ENCODE results near the gene SRA1.

SRA1 gene

GRCh38 chr5:140598836-140599235 is 41.6 kb upstream of the SRA1 start:
- H3K79me2 ChIP-seq (ENCODE audit: insufficient read depth, low read length): no peaks in the 10 kb centered on the region
- no peak overlapping the region for H3K4me2 ChIP-seq (ENCODE audit: low read length)
- no peak overlapping the region for H3K9ac ChIP-seq (ENCODE audit: low read length)
- no peak overlapping the region for H2AFZ ChIP-seq (ENCODE audit: low read length)
- H3F3A ChIP-seq (ENCODE audit: insufficient read depth, low read length): no peaks in the 10 kb centered on the region
- H3K27ac ChIP-seq (ENCODE audit: low read depth, low read length, poor library complexity, severe bottlenecking): no peak overlapping the region
- no peaks in the 10 kb centered on the region for H3K27me3 ChIP-seq (ENCODE audit: insufficient read depth, low read length)
- no peaks in the 10 kb centered on the region for H3K36me3 ChIP-seq (ENCODE audit: insufficient read depth, low read length)
- no peaks in the 10 kb centered on the region for H3K9me3 ChIP-seq (ENCODE audit: low read length)
- no peaks in the 10 kb centered on the region for H3K9me2 ChIP-seq (ENCODE audit: low read depth, low read length)
- H3K4me1 ChIP-seq (ENCODE audit: insufficient read depth, low read length, severe bottlenecking): no peaks in the 10 kb centered on the region
- TF ChIP-seq EZH2 (IDR thresholded peaks at IDR 0.05; ENCODE audit: borderline replicate concordance, low read length): no peak
- TF ChIP-seq, protein P1, sequence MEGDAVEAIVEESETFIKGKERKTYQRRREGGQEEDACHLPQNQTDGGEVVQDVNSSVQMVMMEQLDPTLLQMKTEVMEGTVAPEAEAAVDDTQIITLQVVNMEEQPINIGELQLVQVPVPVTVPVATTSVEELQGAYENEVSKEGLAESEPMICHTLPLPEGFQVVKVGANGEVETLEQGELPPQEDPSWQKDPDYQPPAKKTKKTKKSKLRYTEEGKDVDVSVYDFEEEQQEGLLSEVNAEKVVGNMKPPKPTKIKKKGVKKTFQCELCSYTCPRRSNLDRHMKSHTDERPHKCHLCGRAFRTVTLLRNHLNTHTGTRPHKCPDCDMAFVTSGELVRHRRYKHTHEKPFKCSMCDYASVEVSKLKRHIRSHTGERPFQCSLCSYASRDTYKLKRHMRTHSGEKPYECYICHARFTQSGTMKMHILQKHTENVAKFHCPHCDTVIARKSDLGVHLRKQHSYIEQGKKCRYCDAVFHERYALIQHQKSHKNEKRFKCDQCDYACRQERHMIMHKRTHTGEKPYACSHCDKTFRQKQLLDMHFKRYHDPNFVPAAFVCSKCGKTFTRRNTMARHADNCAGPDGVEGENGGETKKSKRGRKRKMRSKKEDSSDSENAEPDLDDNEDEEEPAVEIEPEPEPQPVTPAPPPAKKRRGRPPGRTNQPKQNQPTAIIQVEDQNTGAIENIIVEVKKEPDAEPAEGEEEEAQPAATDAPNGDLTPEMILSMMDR (IDR thresholded peaks at IDR 0.05; ENCODE audit: low read length): no peak
- H3K4me3 ChIP-seq (ENCODE audit: low read depth, low read length, poor library complexity, severe bottlenecking): no peak overlapping the region
- H4K20me1 ChIP-seq (ENCODE audit: insufficient read depth, low read length): no peaks in the 10 kb centered on the region

- H3K27ac ChIP-seq (ENCODE audit: low read depth, low read length, poor library complexity, severe bottlenecking): no peak overlapping the region
- no peaks in the 10 kb centered on the region for H3F3A ChIP-seq (ENCODE audit: insufficient read depth, low read length)
- H3K9me2 ChIP-seq (ENCODE audit: low read depth, low read length): no peaks in the 10 kb centered on the region
- H3K9ac ChIP-seq (ENCODE audit: low read length): no peak overlapping the region
- H4K20me1 ChIP-seq (ENCODE audit: insufficient read depth, low read length): no peaks in the 10 kb centered on the region
- no peaks in the 10 kb centered on the region for H3K4me1 ChIP-seq (ENCODE audit: insufficient read depth, low read length, severe bottlenecking)
- no peak overlapping the region for H2AFZ ChIP-seq (ENCODE audit: low read length)
- no peaks in the 10 kb centered on the region for H3K9me3 ChIP-seq (ENCODE audit: low read length)
- TF ChIP-seq EZH2 (IDR thresholded peaks at IDR 0.05; ENCODE audit: borderline replicate concordance, low read length): no peak
- TF ChIP-seq, protein P1 (IDR thresholded peaks at IDR 0.05; ENCODE audit: low read length): no peak
- no peaks in the 10 kb centered on the region for H3K27me3 ChIP-seq (ENCODE audit: insufficient read depth, low read length)
- H3K4me2 ChIP-seq (ENCODE audit: low read length): no peak overlapping the region
- no peaks in the 10 kb centered on the region for H3K79me2 ChIP-seq (ENCODE audit: insufficient read depth, low read length)
- H3K36me3 ChIP-seq (ENCODE audit: insufficient read depth, low read length): no peaks in the 10 kb centered on the region
- no peak overlapping the region for H3K4me3 ChIP-seq (ENCODE audit: low read depth, low read length, poor library complexity, severe bottlenecking)
Observed at GRCh38 chr5:140596321-140596741, 39.1 kb upstream of the SRA1 start.

- Histone ChIP-seq H3K27me3 (ENCODE audit: insufficient read depth, low read length) (no peaks in the 10 kb centered on the region), H3K4me3 (ENCODE audit: low read depth, low read length, poor library complexity, severe bottlenecking) (no peak overlapping the region), H3K36me3 (ENCODE audit: insufficient read depth, low read length) (no peaks in the 10 kb centered on the region), H3K9me3 (ENCODE audit: low read length) (no peaks in the 10 kb centered on the region), H3K9me2 (ENCODE audit: low read depth, low read length) (no peaks in the 10 kb centered on the region), H3K4me1 (ENCODE audit: insufficient read depth, low read length, severe bottlenecking) (no peaks in the 10 kb centered on the region), H3F3A (ENCODE audit: insufficient read depth, low read length) (no peaks in the 10 kb centered on the region), H3K4me2 (ENCODE audit: low read length) (no peak overlapping the region), H4K20me1 (ENCODE audit: insufficient read depth, low read length) (no peaks in the 10 kb centered on the region), H3K79me2 (ENCODE audit: insufficient read depth, low read length) (no peaks in the 10 kb centered on the region), H2AFZ (ENCODE audit: low read length) (no peak overlapping the region), H3K27ac (ENCODE audit: low read depth, low read length, poor library complexity, severe bottlenecking) (no peak overlapping the region), H3K9ac (ENCODE audit: low read length) (no peak overlapping the region)
- TF ChIP-seq, protein P1 (IDR thresholded peaks at IDR 0.05; ENCODE audit: low read length): no peak
- no peak for TF ChIP-seq EZH2 (IDR thresholded peaks at IDR 0.05; ENCODE audit: borderline replicate concordance, low read length)
Observed at GRCh38 chr5:140595538-140596300, 38.4 kb upstream of the SRA1 start.

Data from OCI-LY1 (cell line).